Mesothelial cell of epicardium (in vitro differentiated cells): ENCODE data around the gene SLC25A22. TPM values are rescaled to one million over a fixed set of nuclear protein-coding genes. Genes with fewer than 3 reads are reported as not detected.
A peak's percentile ranks its signal among the peaks of the same experiment; 100 is the strongest.

Source experiments
- DNase-seq, 2 experiments: peaks; one replicate each; pipeline ENCODE4 v3.0.0; 2021; ENCODE audit warnings: low spot score in 2 of 2; ENCODE audit not compliant: unreplicated experiment in 2 of 2
- H3K27ac Mint-ChIP-seq: 2 replicates; pipeline ENCODE4 v1.8.0; 2021; ENCODE audit warnings: mixed read lengths
- H3K27me3 Mint-ChIP-seq: 2 replicates; pipeline ENCODE4 v1.8.0; 2021; ENCODE audit warnings: low read depth, mixed read lengths
- H3K36me3 Mint-ChIP-seq: 2 replicates; pipeline ENCODE4 v1.8.0; 2021; ENCODE audit warnings: mixed read lengths
- H3K4me1 Mint-ChIP-seq: 2 replicates; pipeline ENCODE4 v1.8.0; 2021; ENCODE audit warnings: mixed read lengths
- H3K4me3 Mint-ChIP-seq: 2 replicates; pipeline ENCODE4 v1.8.0; 2021; ENCODE audit warnings: mild to moderate bottlenecking, moderate library complexity, mixed read lengths
- H3K9me3 Mint-ChIP-seq: 2 replicates; pipeline ENCODE4 v1.8.0; 2021; ENCODE audit warnings: mixed read lengths
- CTCF ChIP-seq: fragments of 200-600 bp; sonication (generic); IDR thresholded peaks from one replicate; pipeline ENCODE4 v1.5.0; 2021; ENCODE audit warnings: antibody characterized with exemption; ENCODE audit not compliant: unreplicated experiment
- total RNA-seq: library from RNA; stranded (reverse); gene quantifications from 3 replicates; pipeline ENCODE4 v1.2.1, GENCODE V29; 2021

Gene SLC25A22
- total RNA-seq, 1 donor from 2014 or later, result 34.3 TPM

GRCh38 chr11:747158-748006 is 50.7 kb downstream of the SLC25A22 start, which contains the start of gene TALDO1:
Gene TALDO1 (plus strand): TSS chr11:747464. CDS start chr11:747482, 18 bp downstream.
- peak; percentile 91 to 94 for DNase-seq
- Mint-ChIP-seq H3K27me3 (no peaks in the 10 kb centered on the region), H3K27ac (peak within 1 kb of the TSS; percentile 92)

GRCh38 chr11:746289-747157 is 51.6 kb downstream of the SLC25A22 start:
- H3K27me3 Mint-ChIP-seq, result no peaks in the 10 kb centered on the region
- H3K4me1 Mint-ChIP-seq, result peaks cover 17% of the 10 kb centered on the region
- peak overlapping the region; percentile 77 for H3K4me3 Mint-ChIP-seq
- no peak for TF ChIP-seq CTCF
- DNase-seq, result no peak
- peak overlapping the region; percentile 92 for H3K27ac Mint-ChIP-seq
- no peaks in the 10 kb centered on the region for H3K9me3 Mint-ChIP-seq
- H3K36me3 Mint-ChIP-seq, result no peaks in the 10 kb centered on the region

More at GRCh38 chr11:747158-748006, 50.7 kb downstream of the SLC25A22 start, which contains the start of gene TALDO1:
- no peak for TF ChIP-seq CTCF
- Mint-ChIP-seq H3K4me1 (peaks cover 17% of the 10 kb centered on the region), H3K36me3 (no peaks in the 10 kb centered on the region), H3K4me3 (peak within 1 kb of the TSS; percentile 77), H3K9me3 (no peaks in the 10 kb centered on the region)

- Mint-ChIP-seq H3K4me3 (no peak overlapping the region), H3K4me1 (peaks cover 17% of the 10 kb centered on the region), H3K27ac (no peak overlapping the region), H3K27me3 (no peaks in the 10 kb centered on the region), H3K36me3 (no peaks in the 10 kb centered on the region), H3K9me3 (no peaks in the 10 kb centered on the region)
- DNase-seq, result no peak
- no peak for TF ChIP-seq CTCF
Measured at GRCh38 chr11:745428-745827, 52.7 kb downstream of the SLC25A22 start.

GRCh38 chr11:742571-743201 is 55.4 kb downstream of the SLC25A22 start:
- no peak overlapping the region for H3K4me3 Mint-ChIP-seq
- no peak overlapping the region for H3K27ac Mint-ChIP-seq
- no peak for TF ChIP-seq CTCF
- no peaks in the 10 kb centered on the region for H3K27me3 Mint-ChIP-seq
- no peak for DNase-seq
- H3K9me3 Mint-ChIP-seq, result no peaks in the 10 kb centered on the region
- H3K4me1 Mint-ChIP-seq, result peaks cover 9% of the 10 kb centered on the region
- no peaks in the 10 kb centered on the region for H3K36me3 Mint-ChIP-seq

GRCh38 chr11:742156-742546 is 55.9 kb downstream of the SLC25A22 start:
- H3K4me3 Mint-ChIP-seq, result no peak overlapping the region
- H3K36me3 Mint-ChIP-seq, result no peaks in the 10 kb centered on the region
- peaks cover 14% of the 10 kb centered on the region for H3K4me1 Mint-ChIP-seq
- TF ChIP-seq CTCF, result no peak
- H3K27ac Mint-ChIP-seq, result no peak overlapping the region
- no peak for DNase-seq
- no peaks in the 10 kb centered on the region for H3K9me3 Mint-ChIP-seq
- H3K27me3 Mint-ChIP-seq, result no peaks in the 10 kb centered on the region
